GM12878 (cell line): ENCODE results near the gene FADS3. TPM values are rescaled to one million over a fixed set of nuclear protein-coding genes. Genes with fewer than 3 reads are reported as not detected.

ENCODE experiments used
- ATAC-seq: fragments of 200-7000 bp; cut with Tn5 transposase; 3 replicates; pipeline ENCODE4 v1.9.1; 2020; ENCODE audit warnings: mild to moderate bottlenecking, moderate library complexity
- BruUV-seq: library from RNA; stranded (reverse); fragments of 400-500 nt; replicated peaks from 2 replicates; lab custom pipeline; 2021; lab: Mats Ljungman, UMichigan
- CTCF ChIA-PET: fragments of 300-600 bp; sonication (Branson Sonifier 250); formaldehyde crosslinking; extraction: SDS; loops from one replicate; lab custom pipeline; 2021; ENCODE audit warnings: inconsistent platforms; lab: Yijun Ruan, JAX
- POLR2A ChIA-PET: fragments of 350-600 bp; formaldehyde crosslinking; extraction: SDS; loops from one replicate; lab custom pipeline; 2021; ENCODE audit warnings: inconsistent platforms; lab: Charles Lee
- RAD21 ChIA-PET: fragments of 300-600 bp; sonication (Branson Sonifier 250); formaldehyde crosslinking; loops from one replicate; lab custom pipeline; 2023; ENCODE audit warnings: antibody characterized with exemption; ENCODE audit not compliant: unreplicated experiment; lab: Charles Lee
- SMC1A ChIA-PET: fragments of 300-600 bp; sonication (Branson Sonifier 250); formaldehyde crosslinking; loops from one replicate; lab custom pipeline; 2023; ENCODE audit not compliant: unreplicated experiment, uncharacterized antibody; lab: Charles Lee
- DNase-seq: peaks from one replicate; pipeline ENCODE4 v3.0.0-alpha.2; 2011; ENCODE audit warnings: low read depth, low spot score
- FAIRE-seq: peaks from 3 replicates; lab custom pipeline; 2011; peaks lifted over from hg19 to GRCh38; lab: Jason Lieb, UNC
- H2AFZ ChIP-seq: 2 replicates; pipeline ENCODE4 v1.6.0; 2011; ENCODE audit warnings: low read depth, low read length, control low read depth; ENCODE audit not compliant: control insufficient read depth
- H3K27ac ChIP-seq: 2 replicates; pipeline ENCODE4 v1.5.1; 2011; ENCODE audit warnings: control low read depth; ENCODE audit not compliant: control insufficient read depth, insufficient read depth
- H3K27me3 ChIP-seq, 2 experiments: replicated peaks in 1 of 2; 2 replicates each; pipeline versions ENCODE4 v1.6.0 to v1.6.1; 2011; ENCODE audit warnings: low read length in 1 of 2; ENCODE audit not compliant: control insufficient read depth in 2 of 2, insufficient read depth in 2 of 2
- H3K36me3 ChIP-seq, 2 experiments: 2 replicates each; pipeline ENCODE4 v1.5.1; 2011; ENCODE audit warnings: low read length in 1 of 2; ENCODE audit not compliant: control insufficient read depth in 2 of 2, insufficient read depth in 2 of 2
- H3K4me1 ChIP-seq: 2 replicates; pipeline ENCODE4 v1.6.1; 2011; ENCODE audit warnings: mild to moderate bottlenecking, low read length, moderate library complexity, mixed read lengths; ENCODE audit not compliant: control insufficient read depth, insufficient read depth
- H3K4me2 ChIP-seq: 2 replicates; pipeline ENCODE4 v1.6.0; 2011; ENCODE audit warnings: control low read depth; ENCODE audit not compliant: control insufficient read depth, insufficient read depth
- H3K4me3 ChIP-seq: fragments of 200-600 bp; sonication (generic); 2 replicates; pipeline ENCODE4 v1.5.1; 2016
- H3K79me2 ChIP-seq: 2 replicates; pipeline ENCODE4 v1.6.0; 2011; ENCODE audit warnings: low read length; ENCODE audit not compliant: control insufficient read depth, insufficient read depth
- H3K9ac ChIP-seq: 2 replicates; pipeline ENCODE4 v1.8.0; 2011; ENCODE audit warnings: low read length, control low read depth, mixed read lengths; ENCODE audit not compliant: control insufficient read depth, insufficient read depth
- H3K9me3 ChIP-seq: replicated peaks from 3 replicates; pipeline ENCODE4 v1.5.1; 2011; ENCODE audit warnings: mild to moderate bottlenecking, low read length; ENCODE audit not compliant: control insufficient read depth, insufficient read depth
- H4K20me1 ChIP-seq: 2 replicates; pipeline ENCODE4 v1.6.0; 2011; ENCODE audit not compliant: control insufficient read depth, insufficient read depth
- BACH1 ChIP-seq: fragments of 450-650 bp; IDR thresholded peaks from 2 replicates; pipeline ENCODE4 v1.6.1; 2017; ENCODE audit warnings: mild to moderate bottlenecking, borderline replicate concordance
- EGR1 ChIP-seq, 2 experiments: IDR thresholded peaks; 1 replicate in 1 of 2; 2 replicates in 1 of 2; pipeline ENCODE4 v1.6.1; 2011 to 2012; ENCODE audit warnings: low read depth in 2 of 2, low read length in 2 of 2, borderline replicate concordance in 1 of 2, mild to moderate bottlenecking in 1 of 2, moderate library complexity in 1 of 2
- HDAC6 ChIP-seq: fragments of 200-600 bp; sonication (generic); IDR thresholded peaks from one replicate; pipeline ENCODE4 v1.8.0; 2017; ENCODE audit warnings: antibody characterized with exemption; ENCODE audit not compliant: unreplicated experiment
- MXI1 ChIP-seq: fragments of 150-350 bp; IDR thresholded peaks from 2 replicates; pipeline ENCODE4 v1.6.1; 2011; ENCODE audit warnings: low read depth, mild to moderate bottlenecking, inconsistent platforms, low read length, improper control_type of control experiment
- NFYA ChIP-seq: IDR thresholded peaks from 2 replicates; pipeline ENCODE4 v1.6.1; 2011; ENCODE audit warnings: low read depth, mild to moderate bottlenecking, low read length, improper control_type of control experiment, borderline replicate concordance
- NFYB ChIP-seq: IDR thresholded peaks from 2 replicates; pipeline ENCODE4 v1.6.1; 2011; ENCODE audit warnings: low read depth, mild to moderate bottlenecking, low read length, improper control_type of control experiment, moderate library complexity; ENCODE audit not compliant: insufficient read depth
- SUPT20H ChIP-seq: IDR thresholded peaks from 2 replicates; pipeline ENCODE4 v1.6.1; 2011; ENCODE audit warnings: low read depth, mild to moderate bottlenecking, low read length, moderate library complexity, borderline replicate concordance; ENCODE audit not compliant: control insufficient read depth
- TCF3 ChIP-seq: IDR thresholded peaks from 2 replicates; pipeline ENCODE4 v1.6.1; 2012; ENCODE audit warnings: low read depth, mild to moderate bottlenecking, low read length, borderline replicate concordance; ENCODE audit not compliant: insufficient read depth
- ZZZ3 ChIP-seq: IDR thresholded peaks from 2 replicates; pipeline ENCODE4 v1.6.1; 2011; ENCODE audit warnings: low read depth; ENCODE audit not compliant: control insufficient read depth, insufficient read length
- WGBS: methylation state at CpG from one replicate; pipeline ENCODE4 v1.1.6; 2016; ENCODE audit warnings: low lambda C conversion rate; ENCODE audit not compliant: insufficient replicate concordance, insufficient coverage; ENCODE audit errors: missing lambda C conversion rate; 5-methylcytosine and 5-hydroxymethylcytosine counted together
- in situ Hi-C: fragments of 300-500 bp; cut with MboI; formaldehyde crosslinking; loops from 9 replicates; pipeline ENCODE4 v1.14.3; 2018; ENCODE audit warnings: mixed read lengths
- intact Hi-C: fragments of 100-400 bp; cut with micrococcal nuclease; formaldehyde crosslinking; loops from one replicate; pipeline ENCODE4 v1.14.2; 2022; ENCODE audit not compliant: unreplicated experiment
- polyA plus RNA-seq, 11 experiments: library from polyadenylated mRNA; depleted of rRNA in 4 of 11; unstranded in 6 of 11; stranded (reverse) in 5 of 11; fragments of >200 nt; fragmentation: Nextera tagmentation in 4 of 11; fragmentation: Illumina TruSeq in 1 of 11; extraction: Ambion mirVana in 4 of 11; extraction: Trizol in 1 of 11; gene quantifications; 1 replicate in 1 of 11; 2 replicates in 10 of 11; pipeline versions ENCODE4 v1.2.1 to v1.2.3, GENCODE V29; 2011 to 2016; ENCODE audit warnings: inconsistent platforms in 2 of 11, missing spikeins in 2 of 11, low read depth in 1 of 11
- total RNA-seq, 4 experiments: library from RNA; depleted of rRNA in 3 of 4; stranded (reverse); fragments of >200 nt in 3 of 4; fragmentation: Illumina TruSeq in 1 of 4; extraction: Trizol in 1 of 4; gene quantifications; 2 replicates each; pipeline versions ENCODE4 v1.2.1 to v1.2.3, GENCODE V29; 2013 to 2021
- TF ChIP-seq, protein P1 (sequence below), 3 experiments: IDR thresholded peaks in 2 of 3; conservative IDR thresholded peaks in 1 of 3; 2 replicates each; pipeline ENCODE4 v1.5.1; 2011; ENCODE audit warnings: low read depth in 3 of 3, low read length in 3 of 3, mild to moderate bottlenecking in 3 of 3, control low read depth in 2 of 3, moderate library complexity in 2 of 3, inconsistent platforms in 1 of 3, mixed read lengths in 1 of 3; ENCODE audit not compliant: control insufficient read depth in 2 of 3, insufficient read depth in 1 of 3; ENCODE audit errors: extremely low read depth in 1 of 3
- TF ChIP-seq, protein P2 (sequence below): fragments of 450-650 bp; formaldehyde crosslinking; IDR thresholded peaks from 2 replicates; pipeline ENCODE4 v1.4.0; 2022; ENCODE audit warnings: mild to moderate bottlenecking, moderate library complexity
- TF ChIP-seq, protein P3 (sequence below): fragments of 450-650 bp; IDR thresholded peaks from 2 replicates; pipeline ENCODE4 v1.6.1; 2017; ENCODE audit warnings: mild to moderate bottlenecking, low read depth, inconsistent platforms; ENCODE audit not compliant: poor library complexity, severe bottlenecking
- TF ChIP-seq, protein P4 (sequence below): fragments of 450-650 bp; IDR thresholded peaks from 2 replicates; pipeline ENCODE4 v1.6.1; 2014; ENCODE audit warnings: mild to moderate bottlenecking

Gene FADS3
- total and polyA plus RNA-seq, 10 of the 15 experiments (the other 5 are each of a cell fraction or from before 2014, with no cell fraction given) = 0.23 to 8.1 (median 4.2) TPM

DNA sequence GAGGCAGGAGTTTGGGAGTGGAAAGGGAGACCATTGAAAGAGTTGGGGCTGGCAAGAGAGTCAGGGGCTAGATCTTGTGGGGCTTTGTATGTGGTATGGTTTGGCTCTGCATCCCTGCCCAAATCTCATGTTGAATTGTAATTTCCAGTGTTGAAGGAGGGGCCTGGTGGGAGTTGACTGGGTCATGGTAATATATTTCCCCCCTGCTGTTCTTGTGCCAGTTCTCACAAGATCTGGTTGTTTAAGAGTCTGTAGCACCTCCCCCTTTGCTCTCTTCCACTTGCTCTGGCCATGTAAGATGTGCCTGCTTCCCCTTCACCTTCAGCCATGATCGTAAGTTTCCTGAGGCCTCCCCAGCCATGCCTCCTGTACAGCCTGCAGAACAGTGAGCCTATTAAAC is 36.2 kb upstream of the FADS3 start:
- SMC1A ChIA-PET = no interaction called here
- no peaks in the 10 kb centered on the region; a peak in 2 of 4 replicates for H3K27me3 ChIP-seq
- FAIRE-seq = no peak
- no peaks in the 10 kb centered on the region for H3K79me2 ChIP-seq
- no peaks in the 10 kb centered on the region for H3K9me3 ChIP-seq
- DNase-seq = no peak
- H4K20me1 ChIP-seq = no peaks in the 10 kb centered on the region; the same call in 1 of the 2 replicates
- H3K4me3 ChIP-seq = no peak overlapping the region
- H3K4me1 ChIP-seq = no peaks in the 10 kb centered on the region
- 0% methylated on average over 1 of the region's 1 CpG for WGBS
- H3K27ac ChIP-seq = no peak overlapping the region
- no peaks in the 10 kb centered on the region for H3K36me3 ChIP-seq
- no peak overlapping the region for H3K9ac ChIP-seq
- POLR2A ChIA-PET = no interaction called here
- no TSS peak for BruUV-seq
- CTCF ChIA-PET = interaction anchor here (2.2 kb wide), 1 partner anchor 20 kb away, joined by 7 read pairs; no protein-coding TSS in a partner anchor
- RAD21 ChIA-PET = no interaction called here
- in situ Hi-C loops (no loop called here), intact Hi-C loops (no loop called here)
- no peak overlapping the region for H2AFZ ChIP-seq
- H3K4me2 ChIP-seq = no peak overlapping the region
- no peak for ATAC-seq
- no peak for TF ChIP-seq MXI1
- TF ChIP-seq HDAC6 = no peak
- TF ChIP-seq, protein P1, sequence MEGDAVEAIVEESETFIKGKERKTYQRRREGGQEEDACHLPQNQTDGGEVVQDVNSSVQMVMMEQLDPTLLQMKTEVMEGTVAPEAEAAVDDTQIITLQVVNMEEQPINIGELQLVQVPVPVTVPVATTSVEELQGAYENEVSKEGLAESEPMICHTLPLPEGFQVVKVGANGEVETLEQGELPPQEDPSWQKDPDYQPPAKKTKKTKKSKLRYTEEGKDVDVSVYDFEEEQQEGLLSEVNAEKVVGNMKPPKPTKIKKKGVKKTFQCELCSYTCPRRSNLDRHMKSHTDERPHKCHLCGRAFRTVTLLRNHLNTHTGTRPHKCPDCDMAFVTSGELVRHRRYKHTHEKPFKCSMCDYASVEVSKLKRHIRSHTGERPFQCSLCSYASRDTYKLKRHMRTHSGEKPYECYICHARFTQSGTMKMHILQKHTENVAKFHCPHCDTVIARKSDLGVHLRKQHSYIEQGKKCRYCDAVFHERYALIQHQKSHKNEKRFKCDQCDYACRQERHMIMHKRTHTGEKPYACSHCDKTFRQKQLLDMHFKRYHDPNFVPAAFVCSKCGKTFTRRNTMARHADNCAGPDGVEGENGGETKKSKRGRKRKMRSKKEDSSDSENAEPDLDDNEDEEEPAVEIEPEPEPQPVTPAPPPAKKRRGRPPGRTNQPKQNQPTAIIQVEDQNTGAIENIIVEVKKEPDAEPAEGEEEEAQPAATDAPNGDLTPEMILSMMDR (IDR thresholded peaks at IDR 0.05 in 2 of 3, conservative IDR thresholded peaks at IDR 0.05 in 1 of 3; ENCODE audit: control insufficient read depth in 2 of 3, extremely low read depth in 1 of 3, insufficient read depth in 1 of 3, low read depth in 3 of 3, low read length in 3 of 3) = no peak
- no peak for TF ChIP-seq NFYA
- TF ChIP-seq, protein P2, sequence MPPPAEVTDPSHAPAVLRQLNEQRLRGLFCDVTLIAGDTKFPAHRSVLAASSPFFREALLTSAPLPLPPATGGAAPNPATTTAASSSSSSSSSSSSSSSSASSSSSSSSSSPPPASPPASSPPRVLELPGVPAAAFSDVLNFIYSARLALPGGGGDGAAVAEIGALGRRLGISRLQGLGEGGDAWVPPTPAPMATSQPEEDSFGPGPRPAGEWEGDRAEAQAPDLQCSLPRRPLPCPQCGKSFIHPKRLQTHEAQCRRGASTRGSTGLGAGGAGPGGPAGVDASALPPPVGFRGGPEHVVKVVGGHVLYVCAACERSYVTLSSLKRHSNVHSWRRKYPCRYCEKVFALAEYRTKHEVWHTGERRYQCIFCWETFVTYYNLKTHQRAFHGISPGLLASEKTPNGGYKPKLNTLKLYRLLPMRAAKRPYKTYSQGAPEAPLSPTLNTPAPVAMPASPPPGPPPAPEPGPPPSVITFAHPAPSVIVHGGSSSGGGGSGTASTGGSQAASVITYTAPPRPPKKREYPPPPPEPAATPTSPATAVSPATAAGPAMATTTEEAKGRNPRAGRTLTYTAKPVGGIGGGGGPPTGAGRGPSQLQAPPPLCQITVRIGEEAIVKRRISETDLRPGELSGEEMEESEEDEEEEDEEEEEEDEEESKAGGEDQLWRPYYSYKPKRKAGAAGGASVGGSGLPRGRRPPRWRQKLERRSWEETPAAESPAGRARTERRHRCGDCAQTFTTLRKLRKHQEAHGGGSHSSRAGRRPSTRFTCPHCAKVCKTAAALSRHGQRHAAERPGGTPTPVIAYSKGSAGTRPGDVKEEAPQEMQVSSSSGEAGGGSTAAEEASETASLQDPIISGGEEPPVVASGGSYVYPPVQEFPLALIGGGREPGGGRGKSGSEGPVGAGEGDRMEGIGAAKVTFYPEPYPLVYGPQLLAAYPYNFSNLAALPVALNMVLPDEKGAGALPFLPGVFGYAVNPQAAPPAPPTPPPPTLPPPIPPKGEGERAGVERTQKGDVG (CRISPR knock-in tag) = no peak
- TF ChIP-seq TCF3 = no peak
- TF ChIP-seq, protein P3, sequence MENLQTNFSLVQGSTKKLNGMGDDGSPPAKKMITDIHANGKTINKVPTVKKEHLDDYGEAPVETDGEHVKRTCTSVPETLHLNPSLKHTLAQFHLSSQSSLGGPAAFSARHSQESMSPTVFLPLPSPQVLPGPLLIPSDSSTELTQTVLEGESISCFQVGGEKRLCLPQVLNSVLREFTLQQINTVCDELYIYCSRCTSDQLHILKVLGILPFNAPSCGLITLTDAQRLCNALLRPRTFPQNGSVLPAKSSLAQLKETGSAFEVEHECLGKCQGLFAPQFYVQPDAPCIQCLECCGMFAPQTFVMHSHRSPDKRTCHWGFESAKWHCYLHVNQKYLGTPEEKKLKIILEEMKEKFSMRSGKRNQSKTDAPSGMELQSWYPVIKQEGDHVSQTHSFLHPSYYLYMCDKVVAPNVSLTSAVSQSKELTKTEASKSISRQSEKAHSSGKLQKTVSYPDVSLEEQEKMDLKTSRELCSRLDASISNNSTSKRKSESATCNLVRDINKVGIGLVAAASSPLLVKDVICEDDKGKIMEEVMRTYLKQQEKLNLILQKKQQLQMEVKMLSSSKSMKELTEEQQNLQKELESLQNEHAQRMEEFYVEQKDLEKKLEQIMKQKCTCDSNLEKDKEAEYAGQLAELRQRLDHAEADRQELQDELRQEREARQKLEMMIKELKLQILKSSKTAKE = no peak
- no peak for TF ChIP-seq EGR1 (IDR thresholded peaks at IDR 0.05; ENCODE audit: borderline replicate concordance in 1 of 2, low read depth in 2 of 2, low read length in 2 of 2)
- TF ChIP-seq NFYB = no peak
- no peak for TF ChIP-seq BACH1
- no peak for TF ChIP-seq ZZZ3
- TF ChIP-seq, protein P4, sequence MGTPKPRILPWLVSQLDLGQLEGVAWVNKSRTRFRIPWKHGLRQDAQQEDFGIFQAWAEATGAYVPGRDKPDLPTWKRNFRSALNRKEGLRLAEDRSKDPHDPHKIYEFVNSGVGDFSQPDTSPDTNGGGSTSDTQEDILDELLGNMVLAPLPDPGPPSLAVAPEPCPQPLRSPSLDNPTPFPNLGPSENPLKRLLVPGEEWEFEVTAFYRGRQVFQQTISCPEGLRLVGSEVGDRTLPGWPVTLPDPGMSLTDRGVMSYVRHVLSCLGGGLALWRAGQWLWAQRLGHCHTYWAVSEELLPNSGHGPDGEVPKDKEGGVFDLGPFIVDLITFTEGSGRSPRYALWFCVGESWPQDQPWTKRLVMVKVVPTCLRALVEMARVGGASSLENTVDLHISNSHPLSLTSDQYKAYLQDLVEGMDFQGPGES = no peak
- no peak for TF ChIP-seq SUPT20H
